ENCODE data around the gene PLD1. TPM values are rescaled to one million over a fixed set of nuclear protein-coding genes. Genes with fewer than 3 reads are reported as not detected.

The PLD1 gene
- total RNA-seq, 1 donor, result 18.1 TPM

GRCh38 chr3:171678971-171679492 is 131.3 kb downstream of the PLD1 start:
- H3K27me3 ChIP-seq (ENCODE audit: insufficient read depth, low read length), result no peaks in the 10 kb centered on the region
- H3K4me2 ChIP-seq (ENCODE audit: insufficient read depth, low read length), result no peak overlapping the region
- no peak for TF ChIP-seq CTCF (IDR thresholded peaks at IDR 0.05; ENCODE audit: extremely low read depth, low read depth, low read length)
- no peak for DNase-seq (ENCODE audit: insufficient read length, low spot score, missing footprints)
- no peak overlapping the region for H3K4me3 ChIP-seq (ENCODE audit: insufficient read depth, low read length)
- H3K4me1 ChIP-seq (ENCODE audit: insufficient read depth, low read length), result no peaks in the 10 kb centered on the region
- no peak overlapping the region for H2AFZ ChIP-seq (ENCODE audit: low read length)
- no peaks in the 10 kb centered on the region for H3K79me2 ChIP-seq (ENCODE audit: insufficient read depth, low read length)
- H3K9me3 ChIP-seq (ENCODE audit: low read depth, low read length), result no peaks in the 10 kb centered on the region
- no peaks in the 10 kb centered on the region for H4K20me1 ChIP-seq (ENCODE audit: insufficient read depth, low read length)
- H3K27ac ChIP-seq (ENCODE audit: low read depth, low read length), result no peak overlapping the region
- no peaks in the 10 kb centered on the region for H3K36me3 ChIP-seq (ENCODE audit: insufficient read depth, low read length)

GRCh38 chr3:171677706-171678105 is 132.6 kb downstream of the PLD1 start:
- Histone ChIP-seq H3K36me3 (ENCODE audit: insufficient read depth, low read length) (no peaks in the 10 kb centered on the region), H4K20me1 (ENCODE audit: insufficient read depth, low read length) (no peaks in the 10 kb centered on the region), H3K9me3 (ENCODE audit: low read depth, low read length) (no peaks in the 10 kb centered on the region), H3K4me3 (ENCODE audit: insufficient read depth, low read length) (no peak overlapping the region), H3K27ac (ENCODE audit: low read depth, low read length) (no peak overlapping the region), H3K79me2 (ENCODE audit: insufficient read depth, low read length) (no peaks in the 10 kb centered on the region), H3K27me3 (ENCODE audit: insufficient read depth, low read length) (no peaks in the 10 kb centered on the region), H2AFZ (ENCODE audit: low read length) (no peak overlapping the region), H3K4me2 (ENCODE audit: insufficient read depth, low read length) (no peak overlapping the region), H3K4me1 (ENCODE audit: insufficient read depth, low read length) (no peaks in the 10 kb centered on the region)
- DNase-seq (ENCODE audit: insufficient read length, low spot score, missing footprints), result no peak
- no peak for TF ChIP-seq CTCF (IDR thresholded peaks at IDR 0.05; ENCODE audit: extremely low read depth, low read depth, low read length)

- H3K4me1 ChIP-seq (ENCODE audit: insufficient read depth, low read length), result no peaks in the 10 kb centered on the region
- H3K36me3 ChIP-seq (ENCODE audit: insufficient read depth, low read length), result no peaks in the 10 kb centered on the region
- no peak overlapping the region for H3K4me2 ChIP-seq (ENCODE audit: insufficient read depth, low read length)
- H3K27me3 ChIP-seq (ENCODE audit: insufficient read depth, low read length), result no peaks in the 10 kb centered on the region
- H3K27ac ChIP-seq (ENCODE audit: low read depth, low read length), result no peak overlapping the region
- DNase-seq (ENCODE audit: insufficient read length, low spot score, missing footprints), result no peak
- H4K20me1 ChIP-seq (ENCODE audit: insufficient read depth, low read length), result no peaks in the 10 kb centered on the region
- no peaks in the 10 kb centered on the region for H3K79me2 ChIP-seq (ENCODE audit: insufficient read depth, low read length)
- no peak for TF ChIP-seq CTCF (IDR thresholded peaks at IDR 0.05; ENCODE audit: extremely low read depth, low read depth, low read length)
- H3K4me3 ChIP-seq (ENCODE audit: insufficient read depth, low read length), result no peak overlapping the region
- no peaks in the 10 kb centered on the region for H3K9me3 ChIP-seq (ENCODE audit: low read depth, low read length)
- H2AFZ ChIP-seq (ENCODE audit: low read length), result no peak overlapping the region
Measured at GRCh38 chr3:171676601-171677175, 133.6 kb downstream of the PLD1 start.

GRCh38 chr3:171673951-171674350 is 136.3 kb downstream of the PLD1 start:
- Histone ChIP-seq H3K79me2 (ENCODE audit: insufficient read depth, low read length) (no peaks in the 10 kb centered on the region), H2AFZ (ENCODE audit: low read length) (no peak overlapping the region), H3K36me3 (ENCODE audit: insufficient read depth, low read length) (no peaks in the 10 kb centered on the region), H3K4me1 (ENCODE audit: insufficient read depth, low read length) (no peaks in the 10 kb centered on the region), H3K4me2 (ENCODE audit: insufficient read depth, low read length) (no peak overlapping the region), H3K9me3 (ENCODE audit: low read depth, low read length) (no peaks in the 10 kb centered on the region), H3K27ac (ENCODE audit: low read depth, low read length) (no peak overlapping the region), H3K4me3 (ENCODE audit: insufficient read depth, low read length) (no peak overlapping the region), H3K27me3 (ENCODE audit: insufficient read depth, low read length) (no peaks in the 10 kb centered on the region), H4K20me1 (ENCODE audit: insufficient read depth, low read length) (no peaks in the 10 kb centered on the region)
- TF ChIP-seq CTCF (IDR thresholded peaks at IDR 0.05; ENCODE audit: extremely low read depth, low read depth, low read length), result no peak
- no peak for DNase-seq (ENCODE audit: insufficient read length, low spot score, missing footprints)

Measured in osteoblast (primary cell).